Gastrocnemius medialis (tissue), 4 donors: ENCODE results near the gene DBF4. TPM values are rescaled to one million over a fixed set of nuclear protein-coding genes. Genes with fewer than 3 reads are reported as not detected.
A peak's percentile ranks its signal among the peaks of the same experiment; 100 is the strongest.

Experiments used
- ATAC-seq, 2 donors: fragments of 150-250 bp; one replicate each; pipeline ENCODE4 v1.9.1; 2016
- DNase-seq, 2 donors: peaks; one replicate each; pipeline ENCODE4 v3.0.0-alpha.2; 2019
- H3K27ac ChIP-seq, 4 donors: fragments of 200-600 bp; sonication (generic); 1 replicate in 1 of 4; 2 replicates in 3 of 4; pipeline ENCODE4 v1.5.1; 2016 to 2018; ENCODE audit warnings: mild to moderate bottlenecking in 2 of 4, moderate library complexity in 1 of 4
- H3K27me3 ChIP-seq, 3 donors: fragments of 200-600 bp; sonication (generic) in 2 of 3; 1 replicate in 1 of 3; 2 replicates in 2 of 3; pipeline versions ENCODE4 v1.5.1 to v1.6.0; 2016 to 2019; ENCODE audit warnings: mild to moderate bottlenecking in 1 of 3, moderate library complexity in 1 of 3
- H3K36me3 ChIP-seq, 2 donors: fragments of 200-600 bp; sonication (generic) in 1 of 2; one replicate each; pipeline ENCODE4 v1.5.1; 2017 to 2018
- H3K4me1 ChIP-seq, 2 donors: fragments of 200-600 bp; sonication (generic) in 1 of 2; one replicate each; pipeline ENCODE4 v1.5.1; 2016 to 2017; ENCODE audit warnings: mild to moderate bottlenecking in 2 of 2
- H3K4me3 ChIP-seq, 4 donors: fragments of 200-600 bp; sonication (generic) in 3 of 4; 1 replicate in 1 of 4; 2 replicates in 3 of 4; pipeline ENCODE4 v1.5.1; 2016 to 2019; ENCODE audit warnings: mild to moderate bottlenecking in 2 of 4
- H3K9me3 ChIP-seq, 3 donors: fragments of 200-600 bp; sonication (generic) in 2 of 3; 1 replicate in 1 of 3; 2 replicates in 2 of 3; pipeline ENCODE4 v1.5.1; 2016 to 2019
- POLR2A ChIP-seq, 2 donors: fragments of 450-650 bp; IDR thresholded peaks; one replicate each; pipeline ENCODE4 v1.6.1; 2017; ENCODE audit warnings: antibody characterized with exemption in 2 of 2, mild to moderate bottlenecking in 2 of 2, moderate library complexity in 2 of 2
- in situ Hi-C, 4 donors: fragments of 200-750 bp; cut with MboI; loops; one replicate each; pipeline versions ENCODE4 v1.15.0 to v1.8.0; 2017; ENCODE audit warnings: low sequenced_read_pairs in 4 of 4
- intact Hi-C: fragments of 100-400 bp; cut with DNase I; formaldehyde crosslinking; loops from one replicate; pipeline ENCODE4 v1.15.1; 2023; ENCODE audit warnings: low total_unique reads
- total RNA-seq, 4 donors: library from RNA; depleted of rRNA; stranded (reverse); fragments of >200 nt; gene quantifications; one replicate each; pipeline versions ENCODE4 v1.1.0 to v1.2.3, GENCODE V29; 2016
- TF ChIP-seq, protein P1 (sequence below), 5 experiments: fragments of 450-650 bp in 3 of 5; fragments of 200-600 bp in 2 of 5; sonication (generic) in 2 of 5; IDR thresholded peaks in 4 of 5; conservative IDR thresholded peaks in 1 of 5; 1 replicate in 4 of 5; 2 replicates in 1 of 5; pipeline ENCODE4 v1.5.1; 2016 to 2019; ENCODE audit warnings: antibody characterized with exemption in 5 of 5, mild to moderate bottlenecking in 3 of 5, moderate library complexity in 3 of 5

DBF4 gene
- total RNA-seq, 4 donors from 2014 or later, result 2.2 to 5.9 (median 3.2) TPM

DNA sequence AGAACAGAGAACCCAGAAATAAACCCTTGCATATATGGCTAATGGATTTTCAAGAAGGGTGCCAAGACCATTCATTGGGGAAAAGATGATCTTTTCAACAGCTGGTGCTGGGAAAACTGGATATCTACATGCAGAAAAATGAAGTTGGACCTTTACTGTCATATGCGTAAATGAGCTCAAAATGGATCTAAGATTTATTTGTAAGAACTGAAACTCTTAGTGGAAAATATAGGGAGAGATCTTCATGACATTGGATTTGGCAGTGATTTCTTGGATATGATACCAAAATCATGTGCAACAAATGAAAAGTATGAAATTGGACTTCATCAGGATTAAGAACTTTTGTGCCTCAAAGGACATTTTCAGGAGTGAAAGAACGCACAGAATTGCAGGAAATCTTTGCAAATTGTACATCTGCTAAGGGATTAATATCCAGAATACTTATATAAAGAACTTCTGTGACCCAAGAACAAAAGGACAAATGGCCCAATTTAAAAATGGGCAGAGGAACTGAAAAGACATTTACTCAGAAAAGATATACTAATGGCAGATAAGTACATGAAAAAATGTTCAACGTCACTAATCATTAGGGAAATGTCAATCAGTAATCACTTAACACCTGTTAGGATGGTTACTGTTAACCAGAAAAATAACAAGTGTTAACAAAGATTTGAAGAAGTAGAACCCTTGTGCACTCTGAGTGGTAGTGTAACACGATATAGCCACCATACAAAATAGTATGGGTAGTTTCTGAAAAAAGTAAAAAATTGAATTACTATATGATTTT lies 6.1 kb downstream of the DBF4 start:
- intact Hi-C loops, result no loop called here

DNA sequence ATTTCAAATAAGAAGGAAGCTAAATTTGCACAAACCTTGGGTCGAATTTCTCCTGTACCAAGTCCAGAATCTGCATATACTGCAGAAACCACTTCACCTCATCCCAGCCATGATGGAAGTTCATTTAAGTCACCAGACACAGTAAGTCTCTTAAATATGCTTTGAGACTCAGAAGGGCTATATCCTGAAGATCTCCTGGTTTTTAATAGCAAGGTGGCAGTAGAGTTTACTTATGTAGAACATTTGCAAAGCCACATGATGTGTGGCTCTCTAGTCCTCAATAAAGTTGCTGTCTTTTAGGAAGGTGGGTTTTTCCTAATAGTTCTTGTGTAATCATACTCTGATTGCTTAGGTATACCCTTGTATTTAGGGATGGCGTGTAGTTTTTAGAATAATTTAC lies 8.7 kb downstream of the DBF4 start:
- no peaks in the 10 kb centered on the region for H3K36me3 ChIP-seq
- no peaks in the 10 kb centered on the region for H3K9me3 ChIP-seq
- no peak for TF ChIP-seq POLR2A (IDR thresholded peaks at IDR 0.05)
- TF ChIP-seq, protein P1, sequence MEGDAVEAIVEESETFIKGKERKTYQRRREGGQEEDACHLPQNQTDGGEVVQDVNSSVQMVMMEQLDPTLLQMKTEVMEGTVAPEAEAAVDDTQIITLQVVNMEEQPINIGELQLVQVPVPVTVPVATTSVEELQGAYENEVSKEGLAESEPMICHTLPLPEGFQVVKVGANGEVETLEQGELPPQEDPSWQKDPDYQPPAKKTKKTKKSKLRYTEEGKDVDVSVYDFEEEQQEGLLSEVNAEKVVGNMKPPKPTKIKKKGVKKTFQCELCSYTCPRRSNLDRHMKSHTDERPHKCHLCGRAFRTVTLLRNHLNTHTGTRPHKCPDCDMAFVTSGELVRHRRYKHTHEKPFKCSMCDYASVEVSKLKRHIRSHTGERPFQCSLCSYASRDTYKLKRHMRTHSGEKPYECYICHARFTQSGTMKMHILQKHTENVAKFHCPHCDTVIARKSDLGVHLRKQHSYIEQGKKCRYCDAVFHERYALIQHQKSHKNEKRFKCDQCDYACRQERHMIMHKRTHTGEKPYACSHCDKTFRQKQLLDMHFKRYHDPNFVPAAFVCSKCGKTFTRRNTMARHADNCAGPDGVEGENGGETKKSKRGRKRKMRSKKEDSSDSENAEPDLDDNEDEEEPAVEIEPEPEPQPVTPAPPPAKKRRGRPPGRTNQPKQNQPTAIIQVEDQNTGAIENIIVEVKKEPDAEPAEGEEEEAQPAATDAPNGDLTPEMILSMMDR (IDR thresholded peaks at IDR 0.05 in 4 of 5, conservative IDR thresholded peaks at IDR 0.05 in 1 of 5), result no peak
- H3K27ac ChIP-seq, result no peak overlapping the region
- no peaks in the 10 kb centered on the region for H3K4me1 ChIP-seq
- intact Hi-C loops, result loop anchor here (5.0 kb wide), 1 partner anchor 88 kb away; no protein-coding TSS in a partner anchor
- no peak overlapping the region for H3K4me3 ChIP-seq
- in situ Hi-C loops, result loop anchor here in 2 of 4 donors (10.0 to 25.0 kb wide), 2 partner anchors 327 to 380 kb away; partner anchors contain the start of gene SRI (in 1 of the 2)
- DNase-seq, result no peak
- ATAC-seq, result no peak
- H3K27me3 ChIP-seq, result no peaks in the 10 kb centered on the region

More for the DNA sequence above, 6.1 kb downstream of the DBF4 start:
- no peak for ATAC-seq
- H3K36me3 ChIP-seq, result no peaks in the 10 kb centered on the region
- H3K27ac ChIP-seq, result no peak overlapping the region
- H3K27me3 ChIP-seq, result no peaks in the 10 kb centered on the region
- in situ Hi-C loops, result loop anchor here in 2 of 4 donors (10.0 to 25.0 kb wide), 2 partner anchors 330 to 378 kb away; partner anchors contain the start of gene SRI (in 1 of the 2)
- H3K4me3 ChIP-seq, result no peak overlapping the region
- no peak for TF ChIP-seq POLR2A (IDR thresholded peaks at IDR 0.05)
- TF ChIP-seq, protein P1 (IDR thresholded peaks at IDR 0.05 in 4 of 5, conservative IDR thresholded peaks at IDR 0.05 in 1 of 5), result no peak
- H3K9me3 ChIP-seq, result no peaks in the 10 kb centered on the region
- H3K4me1 ChIP-seq, result peaks cover 11 to 13% of the 10 kb centered on the region in 2 donors
- DNase-seq, result no peak

DNA sequence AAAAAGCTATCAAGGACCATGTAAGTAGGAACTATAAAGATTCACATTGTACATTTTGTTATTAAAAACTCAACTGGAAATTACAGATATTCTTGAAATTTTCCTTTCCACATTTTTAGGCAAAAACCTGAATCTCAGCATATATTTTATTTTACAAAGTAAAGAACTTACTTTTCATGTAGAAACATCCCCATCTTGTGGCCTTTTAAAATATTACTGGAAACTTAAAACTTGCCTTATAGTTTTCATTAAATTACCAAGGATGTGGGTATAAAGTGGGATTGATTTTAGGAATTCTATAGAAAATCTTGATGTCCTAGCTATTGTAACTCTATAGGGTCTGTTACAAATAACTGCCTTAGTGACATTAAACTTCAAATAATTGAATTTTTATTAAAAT lies 10.6 kb downstream of the DBF4 start:
- intact Hi-C loops, result loop anchor here (5.0 kb wide), 1 partner anchor 90 kb away; no protein-coding TSS in a partner anchor
- no peak for ATAC-seq
- H3K4me3 ChIP-seq, result no peak overlapping the region

DNA sequence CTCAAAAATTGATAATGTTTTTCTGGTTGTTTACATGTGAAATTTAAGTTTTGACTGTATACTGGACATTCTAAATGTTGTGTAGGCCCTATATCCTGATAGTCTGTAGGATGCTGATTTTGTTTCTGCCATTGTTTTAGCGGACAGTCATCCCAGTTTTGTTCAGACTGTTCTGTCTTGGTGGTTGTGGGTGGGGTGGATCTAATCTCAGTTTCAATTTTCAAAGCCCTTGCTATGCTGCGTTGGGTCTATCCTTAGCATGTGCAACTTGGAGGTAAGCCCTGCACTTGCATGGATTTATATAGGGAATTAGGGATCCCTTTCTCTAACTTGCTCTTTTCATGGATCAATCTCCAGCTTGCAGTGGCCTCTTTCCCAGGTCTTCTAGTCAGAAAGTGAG lies 19.1 kb downstream of the DBF4 start:
- H3K9me3 ChIP-seq, result no peaks in the 10 kb centered on the region
- H3K36me3 ChIP-seq, result peaks cover 0 to 15% of the 10 kb centered on the region in 2 donors
- TF ChIP-seq, protein P1 (IDR thresholded peaks at IDR 0.05 in 4 of 5, conservative IDR thresholded peaks at IDR 0.05 in 1 of 5), result no peak
- TF ChIP-seq POLR2A (IDR thresholded peaks at IDR 0.05), result no peak
- ATAC-seq, result no peak
- H3K27ac ChIP-seq, result no peak overlapping the region
- no peaks in the 10 kb centered on the region for H3K27me3 ChIP-seq
- intact Hi-C loops (no loop called here), in situ Hi-C loops (loop anchor here in 1 of 4 donors (25.0 kb wide), 1 partner anchor 317 kb away; the partner anchor contains the start of gene SRI)
- no peak for DNase-seq
- H3K4me1 ChIP-seq, result no peaks in the 10 kb centered on the region
- H3K4me3 ChIP-seq, result no peak overlapping the region

More for the DNA sequence above, 10.6 kb downstream of the DBF4 start:
- DNase-seq, result no peak
- no peaks in the 10 kb centered on the region for H3K36me3 ChIP-seq
- no peaks in the 10 kb centered on the region for H3K9me3 ChIP-seq
- in situ Hi-C loops, result loop anchor here in 2 of 4 donors (10.0 to 25.0 kb wide), 2 partner anchors 325 to 382 kb away; partner anchors contain the start of gene SRI (in 1 of the 2)
- TF ChIP-seq, protein P1 (IDR thresholded peaks at IDR 0.05 in 4 of 5, conservative IDR thresholded peaks at IDR 0.05 in 1 of 5), result peak in 2 of 5 experiments; percentile 42
- TF ChIP-seq POLR2A (IDR thresholded peaks at IDR 0.05), result no peak
- H3K27ac ChIP-seq, result no peak overlapping the region
- no peaks in the 10 kb centered on the region for H3K27me3 ChIP-seq
- H3K4me1 ChIP-seq, result no peaks in the 10 kb centered on the region
